OCI-LY3 (cell line): ENCODE results near the gene CHST11.

Experiments
- H2AFZ ChIP-seq: fragments of 200-600, 300-600 bp; shearing (Covaris generic); 2 replicates; pipeline ENCODE4 v1.6.0; 2014; ENCODE audit warnings: antibody characterized with exemption, low read depth, low read length
- H3K27ac ChIP-seq: fragments of 200-600, 300-600 bp; sonication (generic); 2 replicates; pipeline ENCODE4 v1.5.1; 2014; ENCODE audit warnings: mild to moderate bottlenecking, low read length, moderate library complexity, mixed read lengths
- H3K27me3 ChIP-seq: fragments of 200-600, 300-600 bp; sonication (generic); 2 replicates; pipeline ENCODE4 v1.6.1; 2014; ENCODE audit warnings: low read depth, low read length, mixed read lengths
- H3K36me3 ChIP-seq: fragments of 200-600, 300-600 bp; sonication (generic); replicated peaks from 2 replicates; pipeline ENCODE3; 2014; ENCODE audit warnings: low read depth, low read length, mixed read lengths
- H3K4me1 ChIP-seq: fragments of 300-600, 200-600 bp; sonication (generic); 2 replicates; pipeline ENCODE4 v1.6.1; 2014; ENCODE audit warnings: low read length, mixed read lengths
- H3K4me2 ChIP-seq: fragments of 200-600, 300-600 bp; sonication (generic); 2 replicates; pipeline ENCODE4 v1.6.1; 2014; ENCODE audit warnings: low read length, mixed read lengths
- H3K4me3 ChIP-seq: fragments of 300-600, 200-600 bp; sonication (generic); 2 replicates; pipeline ENCODE4 v1.5.1; 2014; ENCODE audit warnings: antibody characterized with exemption, mild to moderate bottlenecking, low read length, moderate library complexity
- H3K79me2 ChIP-seq: fragments of 300-600, 200-600 bp; shearing (Covaris generic); 2 replicates; pipeline ENCODE4 v1.6.1; 2014; ENCODE audit warnings: mild to moderate bottlenecking, low read length, mixed read lengths
- H3K9ac ChIP-seq: fragments of 300-600, 200-600 bp; shearing (Covaris generic); 2 replicates; pipeline ENCODE4 v1.6.0; 2014; ENCODE audit warnings: mild to moderate bottlenecking, low read length, moderate library complexity
- H3K9me3 ChIP-seq: fragments of 200-600, 300-600 bp; shearing (Covaris generic); 2 replicates; pipeline ENCODE4 v1.6.1; 2014; ENCODE audit warnings: low read length, mixed read lengths; ENCODE audit not compliant: insufficient read depth
- H4K20me1 ChIP-seq: fragments of 200-600, 300-600 bp; sonication (generic); 2 replicates; pipeline ENCODE4 v1.6.1; 2016; ENCODE audit warnings: low read length, mixed read lengths; ENCODE audit not compliant: insufficient read depth
- EZH2phosphoT487 ChIP-seq: fragments of 200-600 bp; shearing (Covaris generic); IDR thresholded peaks from 2 replicates; pipeline ENCODE4 v1.6.1; 2018; ENCODE audit warnings: antibody characterized with exemption, mixed run types, low read depth
- TF ChIP-seq, protein P1 (sequence below): fragments of 200-600, 300-600 bp; sonication (generic); IDR thresholded peaks from 2 replicates; pipeline ENCODE4 v1.5.1; 2014; ENCODE audit warnings: antibody characterized with exemption, low read length, low read depth

The CHST11 gene

GRCh38 chr12:104498211-104498801 is 41.6 kb downstream of the CHST11 start:
- H3K27ac ChIP-seq = no peak overlapping the region
- H3K79me2 ChIP-seq = no peaks in the 10 kb centered on the region
- no peaks in the 10 kb centered on the region for H4K20me1 ChIP-seq

GRCh38 chr12:104499668-104500332 is 43.1 kb downstream of the CHST11 start:
- no peaks in the 10 kb centered on the region for H3K36me3 ChIP-seq
- no peak overlapping the region for H2AFZ ChIP-seq
- H3K9ac ChIP-seq = no peak overlapping the region
- H3K27ac ChIP-seq = no peak overlapping the region
- H4K20me1 ChIP-seq = no peaks in the 10 kb centered on the region
- no peaks in the 10 kb centered on the region for H3K9me3 ChIP-seq
- H3K4me3 ChIP-seq = no peak overlapping the region
- H3K27me3 ChIP-seq = no peaks in the 10 kb centered on the region
- no peaks in the 10 kb centered on the region for H3K79me2 ChIP-seq
- H3K4me2 ChIP-seq = no peak overlapping the region
- no peak for TF ChIP-seq EZH2phosphoT487
- TF ChIP-seq, protein P1, sequence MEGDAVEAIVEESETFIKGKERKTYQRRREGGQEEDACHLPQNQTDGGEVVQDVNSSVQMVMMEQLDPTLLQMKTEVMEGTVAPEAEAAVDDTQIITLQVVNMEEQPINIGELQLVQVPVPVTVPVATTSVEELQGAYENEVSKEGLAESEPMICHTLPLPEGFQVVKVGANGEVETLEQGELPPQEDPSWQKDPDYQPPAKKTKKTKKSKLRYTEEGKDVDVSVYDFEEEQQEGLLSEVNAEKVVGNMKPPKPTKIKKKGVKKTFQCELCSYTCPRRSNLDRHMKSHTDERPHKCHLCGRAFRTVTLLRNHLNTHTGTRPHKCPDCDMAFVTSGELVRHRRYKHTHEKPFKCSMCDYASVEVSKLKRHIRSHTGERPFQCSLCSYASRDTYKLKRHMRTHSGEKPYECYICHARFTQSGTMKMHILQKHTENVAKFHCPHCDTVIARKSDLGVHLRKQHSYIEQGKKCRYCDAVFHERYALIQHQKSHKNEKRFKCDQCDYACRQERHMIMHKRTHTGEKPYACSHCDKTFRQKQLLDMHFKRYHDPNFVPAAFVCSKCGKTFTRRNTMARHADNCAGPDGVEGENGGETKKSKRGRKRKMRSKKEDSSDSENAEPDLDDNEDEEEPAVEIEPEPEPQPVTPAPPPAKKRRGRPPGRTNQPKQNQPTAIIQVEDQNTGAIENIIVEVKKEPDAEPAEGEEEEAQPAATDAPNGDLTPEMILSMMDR = no peak
- H3K4me1 ChIP-seq = peaks cover 4% of the 10 kb centered on the region

More at GRCh38 chr12:104498211-104498801, 41.6 kb downstream of the CHST11 start:
- Histone ChIP-seq H3K9ac (no peak overlapping the region), H2AFZ (no peak overlapping the region), H3K4me1 (peaks cover 3% of the 10 kb centered on the region; the same call in 1 of the 2 replicates), H3K27me3 (no peaks in the 10 kb centered on the region), H3K9me3 (no peaks in the 10 kb centered on the region), H3K4me3 (no peak overlapping the region), H3K4me2 (no peak overlapping the region), H3K36me3 (no peaks in the 10 kb centered on the region)
- TF ChIP-seq, protein P1 = no peak
- no peak for TF ChIP-seq EZH2phosphoT487

GRCh38 chr12:104501115-104501514 is 44.4 kb downstream of the CHST11 start:
- H3K9me3 ChIP-seq = no peaks in the 10 kb centered on the region
- H3K4me3 ChIP-seq = no peak overlapping the region
- H3K36me3 ChIP-seq = no peaks in the 10 kb centered on the region
- H4K20me1 ChIP-seq = no peaks in the 10 kb centered on the region
- no peak overlapping the region for H3K9ac ChIP-seq
- H3K4me1 ChIP-seq = peaks cover 14% of the 10 kb centered on the region
- H3K27me3 ChIP-seq = no peaks in the 10 kb centered on the region
- TF ChIP-seq, protein P1 = no peak
- TF ChIP-seq EZH2phosphoT487 = no peak
- H3K27ac ChIP-seq = no peak overlapping the region
- no peak overlapping the region for H2AFZ ChIP-seq
- no peaks in the 10 kb centered on the region for H3K79me2 ChIP-seq
- no peak overlapping the region for H3K4me2 ChIP-seq

GRCh38 chr12:104501660-104502059 is 44.9 kb downstream of the CHST11 start:
- no peak overlapping the region for H3K27ac ChIP-seq
- H3K4me2 ChIP-seq = no peak overlapping the region
- H3K36me3 ChIP-seq = no peaks in the 10 kb centered on the region
- H3K4me3 ChIP-seq = no peak overlapping the region
- no peaks in the 10 kb centered on the region for H4K20me1 ChIP-seq
- no peak overlapping the region for H2AFZ ChIP-seq
- TF ChIP-seq, protein P1 = no peak
- no peak for TF ChIP-seq EZH2phosphoT487
- H3K27me3 ChIP-seq = no peaks in the 10 kb centered on the region; the same call in 1 of the 2 replicates
- no peaks in the 10 kb centered on the region for H3K9me3 ChIP-seq
- H3K79me2 ChIP-seq = no peaks in the 10 kb centered on the region
- H3K4me1 ChIP-seq = peaks cover 14% of the 10 kb centered on the region
- no peak overlapping the region for H3K9ac ChIP-seq
